Subcutaneous abdominal adipose tissue (tissue), 5 donors: ENCODE data around the gene BUD23.

Experiments used
- H3K27ac ChIP-seq: one replicate; pipeline ENCODE4 v1.7.0; 2013; ENCODE audit warnings: low read depth, mild to moderate bottlenecking, inconsistent platforms, low read length, moderate library complexity
- H3K27me3 ChIP-seq, 5 donors: one replicate each; pipeline ENCODE4 v1.7.0; 2013; ENCODE audit warnings: low read length in 5 of 5, inconsistent platforms in 1 of 5; ENCODE audit not compliant: control insufficient read depth in 5 of 5, insufficient read depth in 4 of 5
- H3K36me3 ChIP-seq, 5 donors: one replicate each; pipeline ENCODE4 v1.7.0; 2013; ENCODE audit warnings: low read length in 5 of 5; ENCODE audit not compliant: control insufficient read depth in 5 of 5, insufficient read depth in 5 of 5
- H3K4me1 ChIP-seq, 5 donors: one replicate each; pipeline ENCODE4 v1.7.0; 2013; ENCODE audit warnings: low read length in 5 of 5, mild to moderate bottlenecking in 3 of 5, moderate library complexity in 1 of 5; ENCODE audit not compliant: control insufficient read depth in 5 of 5, insufficient read depth in 5 of 5
- H3K4me3 ChIP-seq, 5 donors: one replicate each; pipeline ENCODE4 v1.7.0; 2013; ENCODE audit warnings: low read length in 5 of 5, low read depth in 1 of 5
- H3K9ac ChIP-seq, 5 donors: one replicate each; pipeline ENCODE4 v1.7.0; 2013; ENCODE audit warnings: low read length in 5 of 5, mild to moderate bottlenecking in 4 of 5, moderate library complexity in 3 of 5
- H3K9me3 ChIP-seq, 5 donors: one replicate each; pipeline ENCODE4 v1.7.0; 2013; ENCODE audit warnings: low read length in 5 of 5; ENCODE audit not compliant: control insufficient read depth in 5 of 5
- donor health status: healthy.
- donor health status: healthy.
- donor health status: healthy.
- donor health status: healthy.
- donor health status: healthy.

Gene BUD23

GRCh38 chr7:73683056-73683787 is at the start of gene BUD23, which contains the start of gene DNAJC30:
BUD23 (plus strand) TSS chr7:73683597; CDS start chr7:73683626, 29 bp downstream.
DNAJC30 (minus strand) TSS chr7:73683453; CDS start chr7:73683423, 30 bp downstream.
- peak within 1 kb of the TSS; percentile 59 to 96 (median 92) for H3K9ac ChIP-seq
- H3K9me3 ChIP-seq = no peaks in the 10 kb centered on the region
- peaks cover 0 to 25% (median 24%) of the 10 kb centered on the region in 5 donors for H3K36me3 ChIP-seq
- H3K27ac ChIP-seq = peak within 1 kb of the TSS; percentile 72
- peaks cover 9 to 36% (median 31%) of the 10 kb centered on the region in 5 donors for H3K4me1 ChIP-seq
- H3K4me3 ChIP-seq = peak within 1 kb of the TSS; percentile 96 to 100 (median 99)
- H3K27me3 ChIP-seq = no peaks in the 10 kb centered on the region

- Histone ChIP-seq H3K27ac (no peak overlapping the region), H3K4me1 (no peaks in the 10 kb centered on the region), H3K9me3 (no peaks in the 10 kb centered on the region), H3K36me3 (no peaks in the 10 kb centered on the region), H3K4me3 (no peak overlapping the region), H3K27me3 (peaks cover 0 to 6% (median 0%) of the 10 kb centered on the region in 5 donors), H3K9ac (no peak overlapping the region)
These were observed 49.6 kb upstream of the BUD23 start for GRCh38 chr7:73633844-73634243.

- H3K36me3 ChIP-seq = no peaks in the 10 kb centered on the region
- no peaks in the 10 kb centered on the region for H3K9me3 ChIP-seq
- no peak overlapping the region for H3K4me3 ChIP-seq
- H3K9ac ChIP-seq = no peak overlapping the region
- H3K27me3 ChIP-seq = peaks cover 0 to 6% (median 0%) of the 10 kb centered on the region in 5 donors
- no peak overlapping the region for H3K27ac ChIP-seq
- H3K4me1 ChIP-seq = no peaks in the 10 kb centered on the region
These were observed 47.8 kb upstream of the BUD23 start for GRCh38 chr7:73635428-73636200.

- Histone ChIP-seq H3K27ac (no peak overlapping the region), H3K9ac (no peak overlapping the region), H3K4me1 (no peaks in the 10 kb centered on the region), H3K27me3 (peaks cover 0 to 3% (median 0%) of the 10 kb centered on the region in 5 donors), H3K36me3 (no peaks in the 10 kb centered on the region), H3K9me3 (peaks cover 0 to 8% (median 2%) of the 10 kb centered on the region in 5 donors), H3K4me3 (no peak overlapping the region)
These were observed 44.5 kb upstream of the BUD23 start for GRCh38 chr7:73638911-73639310.

- Histone ChIP-seq H3K27ac (no peak overlapping the region), H3K36me3 (no peaks in the 10 kb centered on the region), H3K27me3 (peaks cover 0 to 13% (median 5%) of the 10 kb centered on the region in 5 donors)
These were observed 40.6 kb upstream of the BUD23 start for GRCh38 chr7:73642834-73643233.

GRCh38 chr7:73644688-73645286 is 38.6 kb upstream of the BUD23 start:
- H3K36me3 ChIP-seq = no peaks in the 10 kb centered on the region
- H3K4me3 ChIP-seq = no peak overlapping the region
- no peak overlapping the region for H3K27ac ChIP-seq
- H3K27me3 ChIP-seq = peaks cover 0 to 30% (median 16%) of the 10 kb centered on the region in 5 donors
- peaks cover 0 to 35% (median 10%) of the 10 kb centered on the region in 5 donors for H3K4me1 ChIP-seq
- H3K9me3 ChIP-seq = peaks cover 0 to 8% (median 2%) of the 10 kb centered on the region in 5 donors
- H3K9ac ChIP-seq = no peak overlapping the region

More at GRCh38 chr7:73642834-73643233, 40.6 kb upstream of the BUD23 start:
- Histone ChIP-seq H3K4me3 (no peak overlapping the region), H3K4me1 (peaks cover 0 to 28% (median 4%) of the 10 kb centered on the region in 5 donors), H3K9ac (no peak overlapping the region), H3K9me3 (peaks cover 0 to 8% (median 2%) of the 10 kb centered on the region in 5 donors)

GRCh38 chr7:73645643-73646174 is 37.7 kb upstream of the BUD23 start:
- Histone ChIP-seq H3K9ac (no peak overlapping the region), H3K4me3 (no peak overlapping the region), H3K27me3 (peaks cover 0 to 35% (median 18%) of the 10 kb centered on the region in 5 donors), H3K27ac (no peak overlapping the region), H3K36me3 (no peaks in the 10 kb centered on the region), H3K4me1 (peaks cover 0 to 35% (median 10%) of the 10 kb centered on the region in 5 donors), H3K9me3 (peaks cover 0 to 8% (median 2%) of the 10 kb centered on the region in 5 donors)

- peak overlapping the region in 1 of 5 donors; percentile 61 for H3K9ac ChIP-seq
- H3K4me1 ChIP-seq = peaks cover 0 to 35% (median 10%) of the 10 kb centered on the region in 5 donors
- H3K36me3 ChIP-seq = no peaks in the 10 kb centered on the region
- no peaks in the 10 kb centered on the region for H3K9me3 ChIP-seq
- H3K27me3 ChIP-seq = peaks cover 0 to 36% (median 18%) of the 10 kb centered on the region in 5 donors
- H3K27ac ChIP-seq = no peak overlapping the region
- peak overlapping the region in 1 of 5 donors; percentile 22 for H3K4me3 ChIP-seq
These were observed 36.3 kb upstream of the BUD23 start for GRCh38 chr7:73646785-73647724.
